GM18519 (cell line): ENCODE data around the gene NUBP2.

Source experiments
- ATAC-seq: cut with Tn5 transposase; IDR thresholded peaks from one replicate; pipeline ENCODE4 v1.9.1; 2021; ENCODE audit warnings: mild to moderate bottlenecking, moderate library complexity; ENCODE audit not compliant: unreplicated experiment, low FRiP score

The NUBP2 gene

DNA sequence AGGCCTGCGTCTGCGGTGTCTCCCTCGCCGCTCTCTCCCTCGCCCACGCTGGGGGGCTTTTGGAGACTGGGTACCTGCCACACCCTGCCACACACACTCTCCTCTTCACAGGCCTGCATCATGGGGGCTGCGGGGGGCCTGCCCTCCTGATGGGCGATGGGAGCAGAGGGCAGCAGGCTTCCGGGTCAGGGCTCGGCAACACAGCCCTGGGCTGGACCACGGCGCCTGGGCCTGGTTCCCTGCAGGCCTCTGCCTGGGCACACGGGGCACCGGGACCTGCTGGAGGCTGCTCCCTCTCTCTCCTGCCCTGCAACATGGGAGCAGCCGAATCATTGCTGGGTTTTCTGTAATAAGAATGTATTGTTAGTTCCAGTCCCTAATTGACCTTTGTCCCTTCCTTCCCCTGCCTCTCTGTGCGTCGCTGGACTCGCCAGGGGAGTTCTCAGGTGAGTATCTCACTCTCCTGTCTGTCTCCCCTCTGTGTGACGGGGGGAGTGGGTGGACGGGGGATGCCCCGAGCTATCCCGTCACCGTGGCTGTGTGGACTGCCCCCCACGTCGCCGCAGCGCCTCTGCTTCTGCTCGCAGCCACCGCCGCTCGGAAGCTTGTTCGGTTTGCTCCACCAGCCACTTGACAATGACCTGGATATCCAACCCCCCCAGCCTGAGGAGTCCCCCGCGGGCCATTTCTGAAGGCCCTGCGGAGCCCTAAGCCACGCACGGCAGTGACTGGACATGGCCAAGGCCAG lies 24.9 kb upstream of the NUBP2 start:
- no peak for ATAC-seq

DNA sequence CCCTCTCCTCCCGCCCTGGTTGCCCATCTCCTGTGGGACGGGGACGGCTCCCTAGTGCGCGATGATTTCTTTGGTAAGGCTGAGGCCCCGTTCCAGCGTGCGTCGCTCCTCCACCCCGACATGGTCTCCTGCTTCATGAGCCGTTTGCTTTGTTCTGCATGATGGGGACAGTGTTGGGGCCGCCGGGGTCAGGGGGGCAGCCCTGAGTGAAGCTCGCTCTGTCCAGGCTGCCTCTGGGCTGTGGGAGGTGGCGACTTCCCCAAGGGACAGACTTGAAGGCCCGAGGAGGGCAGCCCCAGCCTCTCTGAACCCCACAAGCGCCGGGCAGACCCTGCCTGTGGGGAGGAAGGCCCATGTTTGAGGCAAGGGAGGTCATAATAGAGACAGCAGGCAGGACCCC lies 23.8 kb upstream of the NUBP2 start:
- ATAC-seq = no peak

DNA sequence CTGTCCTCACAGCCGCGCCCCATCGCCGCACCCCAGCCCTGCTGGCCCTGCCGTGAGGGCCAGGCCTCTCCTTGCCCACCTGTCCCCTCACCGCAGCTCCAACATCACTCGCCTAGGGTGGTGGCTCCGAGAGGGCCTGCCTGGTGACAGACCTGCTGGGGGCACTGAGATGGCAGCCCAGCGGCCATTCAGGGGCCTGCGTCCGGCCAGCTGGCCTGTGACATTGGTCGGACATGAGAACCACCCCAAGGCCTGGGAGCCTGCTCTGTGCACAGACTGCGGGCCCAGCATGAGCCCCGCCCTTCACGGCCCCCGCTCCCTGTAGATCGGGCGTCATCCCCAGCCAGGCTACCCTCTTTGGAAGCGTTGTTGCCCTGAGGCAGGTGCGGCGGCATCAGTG lies 23.2 kb upstream of the NUBP2 start:
- ATAC-seq = no peak

DNA sequence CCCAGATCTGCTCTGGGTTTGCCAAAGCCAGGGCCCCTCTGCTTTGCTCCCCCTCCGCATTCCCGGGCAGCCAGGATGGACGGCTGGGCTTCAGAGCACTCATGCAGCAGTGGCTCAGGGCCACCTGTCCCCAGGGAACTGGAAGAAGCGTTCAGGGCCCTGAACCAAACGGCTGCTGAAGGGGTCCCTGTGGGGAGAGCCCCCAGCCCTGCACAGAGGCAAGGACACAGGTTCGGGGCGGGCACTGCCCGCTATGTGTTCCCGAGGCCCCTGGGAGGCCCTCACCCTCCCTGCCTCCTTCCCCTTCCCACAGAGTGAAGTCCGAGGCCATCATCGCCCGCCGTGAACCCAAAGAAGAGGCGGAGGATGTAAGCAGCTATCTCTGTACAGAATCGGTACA lies 21.8 kb upstream of the NUBP2 start:
- no peak for ATAC-seq

DNA sequence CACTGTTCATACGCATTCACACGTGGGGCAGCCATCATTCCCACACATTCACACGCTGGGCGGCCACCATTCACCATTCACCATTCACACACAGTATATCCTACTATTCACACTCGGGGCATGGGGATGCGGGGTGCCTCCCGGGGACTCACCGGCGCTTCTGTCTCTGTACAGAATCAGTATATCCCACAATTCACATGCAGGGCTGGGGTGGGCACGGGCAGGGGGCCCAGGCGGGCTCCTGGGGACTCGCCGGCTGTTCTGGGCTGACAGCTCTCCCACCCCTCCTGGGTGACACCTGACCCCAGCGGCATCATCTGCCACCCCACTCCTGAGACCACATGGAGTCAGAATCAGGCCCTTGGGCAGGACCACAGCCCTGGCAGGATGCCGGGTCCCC lies 21.0 kb upstream of the NUBP2 start:
- ATAC-seq = no peak

DNA sequence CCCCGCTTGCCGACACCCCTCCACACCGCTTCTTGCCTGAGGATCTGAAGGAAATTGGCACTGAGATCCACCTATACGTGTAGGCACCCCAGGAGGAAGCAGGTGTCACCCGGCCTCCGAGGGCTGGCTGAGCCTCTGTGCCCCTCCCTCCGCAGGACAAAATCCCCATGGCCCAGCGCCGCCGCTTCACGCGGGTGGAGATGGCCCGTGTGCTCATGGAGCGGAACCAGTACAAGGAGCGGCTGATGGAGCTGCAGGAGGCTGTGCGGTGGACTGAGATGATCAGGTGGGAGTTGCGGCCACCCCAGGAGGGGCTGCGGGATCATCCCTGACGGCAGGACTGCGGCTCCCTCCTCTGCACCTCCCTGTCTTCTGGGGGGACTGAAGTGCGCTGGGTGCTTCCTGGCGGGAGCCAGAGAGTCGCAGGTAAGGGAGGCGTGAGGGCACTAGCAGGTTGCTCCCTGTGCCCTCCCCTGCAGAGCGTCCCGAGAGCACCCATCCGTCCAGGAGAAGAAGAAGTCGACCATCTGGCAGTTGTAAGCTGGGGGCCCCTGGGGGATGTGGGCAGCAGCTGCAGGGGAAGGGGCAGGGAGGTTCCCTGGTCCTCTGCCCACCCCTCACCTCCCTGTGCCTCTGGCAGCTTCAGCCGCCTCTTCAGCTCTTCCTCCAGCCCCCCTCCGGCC lies 20.4 kb upstream of the NUBP2 start:
- ATAC-seq = no peak

DNA sequence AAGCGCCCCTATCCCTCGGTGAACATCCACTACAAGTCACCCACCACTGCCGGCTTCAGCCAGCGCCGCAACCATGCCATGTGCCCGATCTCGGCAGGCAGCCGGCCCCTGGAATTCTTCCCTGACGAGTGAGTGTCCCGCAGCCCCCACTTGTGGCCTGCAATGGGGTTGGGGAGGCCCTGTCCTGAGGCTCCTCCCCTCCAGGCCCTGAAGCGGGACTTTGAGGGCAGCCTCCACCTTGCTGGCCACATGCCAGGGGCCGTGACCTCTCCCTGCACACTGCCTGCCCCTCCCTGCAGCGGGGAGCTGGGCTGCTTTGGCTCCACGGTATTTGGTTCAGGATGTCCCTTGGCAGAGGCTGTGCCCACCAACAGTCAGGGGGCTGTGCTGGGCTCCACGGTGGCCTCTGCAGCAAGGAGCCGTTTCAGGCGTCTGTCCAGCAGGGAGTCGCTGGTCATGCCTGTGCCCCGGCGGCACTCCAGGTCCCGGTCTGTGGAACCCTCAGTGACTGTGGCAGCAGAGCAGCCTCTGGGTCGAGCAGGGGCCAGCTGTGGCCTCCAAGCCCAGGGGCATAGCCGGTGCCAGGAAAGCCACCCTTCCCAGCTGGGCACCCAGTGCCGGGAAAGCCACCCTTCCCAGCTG lies 19.8 kb upstream of the NUBP2 start:
- no peak for ATAC-seq

DNA sequence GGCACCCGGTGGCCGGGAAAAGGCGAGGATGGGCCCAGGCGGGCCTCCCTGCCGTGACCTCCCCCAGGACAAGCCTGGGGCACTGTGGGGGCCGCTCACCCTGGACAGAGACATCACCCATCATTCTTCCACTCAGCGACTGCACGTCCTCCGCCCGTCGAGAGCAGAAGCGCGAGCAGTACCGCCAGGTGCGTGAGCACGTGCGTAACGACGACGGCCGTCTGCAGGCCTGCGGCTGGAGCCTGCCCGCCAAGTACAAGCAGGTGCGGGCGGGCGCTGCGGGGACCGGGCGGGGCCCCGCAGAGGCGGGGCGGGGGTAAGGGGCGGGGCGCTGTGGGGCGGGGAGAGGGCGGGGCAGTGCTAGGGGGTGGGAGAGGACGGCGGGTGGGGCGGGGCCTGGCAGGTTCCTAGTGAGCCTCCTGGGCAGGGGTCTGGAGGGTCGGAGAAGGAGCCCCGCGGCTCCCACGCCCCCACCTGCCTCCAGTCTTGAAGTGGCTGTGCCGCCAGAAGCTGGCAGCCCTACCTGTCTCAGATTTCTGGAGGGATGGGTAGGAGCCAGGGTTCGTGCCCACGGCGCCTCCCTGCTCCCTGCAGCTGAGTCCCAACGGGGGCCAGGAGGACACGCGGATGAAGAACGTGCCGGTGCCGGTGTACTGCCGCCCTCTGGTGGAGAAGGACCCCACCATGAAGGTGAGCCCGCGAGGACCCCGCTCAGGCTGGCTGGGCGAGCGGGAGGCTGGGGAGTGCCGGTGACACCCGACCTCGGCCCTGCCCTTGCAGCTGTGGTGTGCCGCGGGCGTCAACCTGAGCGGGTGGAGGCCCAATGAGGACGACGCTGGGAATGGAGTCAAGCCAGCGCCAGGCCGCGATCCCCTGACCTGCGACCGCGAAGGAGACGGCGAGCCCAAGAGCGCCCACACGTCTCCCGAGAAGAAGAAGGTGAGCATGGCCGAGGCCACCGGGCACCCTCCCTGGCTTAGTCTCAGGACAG lies 18.9 kb upstream of the NUBP2 start:
- no peak for ATAC-seq

DNA sequence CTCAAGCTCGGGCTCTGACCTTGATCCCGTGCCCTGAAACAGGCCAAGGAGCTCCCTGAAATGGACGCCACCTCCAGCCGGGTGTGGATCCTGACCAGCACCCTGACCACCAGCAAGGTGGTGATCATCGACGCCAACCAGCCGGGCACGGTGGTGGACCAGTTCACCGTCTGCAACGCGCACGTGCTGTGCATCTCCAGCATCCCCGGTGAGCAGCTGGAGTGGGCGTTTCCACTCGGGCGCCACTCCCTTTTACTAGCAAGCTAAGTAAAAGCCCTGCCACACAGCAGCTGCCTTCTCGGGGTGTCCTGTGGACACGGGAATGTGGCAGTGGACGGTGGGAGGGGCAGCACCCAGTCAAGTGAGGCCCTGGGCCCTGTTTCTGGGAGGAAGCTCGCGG lies 17.8 kb upstream of the NUBP2 start:
- ATAC-seq = no peak

DNA sequence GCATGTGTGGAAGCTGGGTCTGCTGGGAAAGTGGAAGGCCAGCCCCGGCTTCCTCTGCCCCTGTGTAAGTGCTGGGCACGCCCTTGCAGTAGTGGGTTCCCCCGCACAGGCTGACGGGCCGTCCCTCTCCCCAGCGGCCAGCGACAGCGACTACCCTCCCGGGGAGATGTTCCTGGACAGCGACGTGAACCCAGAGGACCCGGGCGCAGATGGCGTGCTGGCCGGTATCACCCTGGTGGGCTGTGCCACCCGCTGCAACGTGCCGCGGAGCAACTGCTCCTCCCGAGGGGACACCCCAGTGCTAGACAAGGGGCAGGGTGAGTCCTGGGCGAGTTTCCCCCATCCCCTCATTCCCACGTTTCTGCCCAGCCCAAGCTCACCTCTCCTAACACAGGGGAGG lies 16.9 kb upstream of the NUBP2 start:
- no peak for ATAC-seq

DNA sequence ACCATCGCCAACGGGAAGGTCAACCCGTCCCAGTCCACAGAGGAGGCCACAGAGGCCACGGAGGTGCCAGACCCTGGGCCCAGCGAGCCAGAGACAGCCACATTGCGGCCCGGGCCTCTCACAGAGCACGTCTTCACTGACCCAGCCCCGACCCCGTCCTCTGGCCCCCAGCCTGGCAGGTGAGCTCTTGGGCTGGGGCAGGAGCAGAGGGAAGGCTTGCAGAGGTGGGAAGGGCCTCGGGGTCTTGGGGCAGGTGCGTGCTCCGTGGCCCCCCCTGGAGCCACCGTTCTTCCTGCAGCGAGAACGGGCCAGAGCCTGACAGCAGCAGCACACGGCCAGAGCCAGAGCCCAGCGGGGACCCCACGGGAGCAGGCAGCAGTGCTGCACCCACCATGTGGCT lies 16.5 kb upstream of the NUBP2 start:
- no peak for ATAC-seq

DNA sequence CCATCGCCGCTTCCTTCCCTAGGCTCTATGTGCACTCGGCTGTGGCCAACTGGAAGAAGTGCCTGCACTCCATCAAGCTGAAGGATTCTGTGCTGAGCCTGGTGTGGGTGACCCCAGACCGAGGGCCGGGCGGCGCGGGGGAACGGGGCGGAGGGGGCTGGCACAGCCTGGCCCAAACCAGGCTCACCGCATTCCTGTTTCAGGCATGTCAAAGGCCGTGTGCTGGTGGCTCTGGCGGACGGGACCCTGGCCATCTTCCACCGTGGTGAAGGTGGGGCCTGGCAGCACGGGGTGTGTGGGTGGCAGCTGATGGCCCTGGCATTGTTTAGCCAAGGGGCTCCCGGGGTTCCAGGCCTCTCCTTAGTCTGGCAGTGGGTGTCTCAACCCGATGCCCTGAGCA lies 16.1 kb upstream of the NUBP2 start:
- ATAC-seq = no peak

DNA sequence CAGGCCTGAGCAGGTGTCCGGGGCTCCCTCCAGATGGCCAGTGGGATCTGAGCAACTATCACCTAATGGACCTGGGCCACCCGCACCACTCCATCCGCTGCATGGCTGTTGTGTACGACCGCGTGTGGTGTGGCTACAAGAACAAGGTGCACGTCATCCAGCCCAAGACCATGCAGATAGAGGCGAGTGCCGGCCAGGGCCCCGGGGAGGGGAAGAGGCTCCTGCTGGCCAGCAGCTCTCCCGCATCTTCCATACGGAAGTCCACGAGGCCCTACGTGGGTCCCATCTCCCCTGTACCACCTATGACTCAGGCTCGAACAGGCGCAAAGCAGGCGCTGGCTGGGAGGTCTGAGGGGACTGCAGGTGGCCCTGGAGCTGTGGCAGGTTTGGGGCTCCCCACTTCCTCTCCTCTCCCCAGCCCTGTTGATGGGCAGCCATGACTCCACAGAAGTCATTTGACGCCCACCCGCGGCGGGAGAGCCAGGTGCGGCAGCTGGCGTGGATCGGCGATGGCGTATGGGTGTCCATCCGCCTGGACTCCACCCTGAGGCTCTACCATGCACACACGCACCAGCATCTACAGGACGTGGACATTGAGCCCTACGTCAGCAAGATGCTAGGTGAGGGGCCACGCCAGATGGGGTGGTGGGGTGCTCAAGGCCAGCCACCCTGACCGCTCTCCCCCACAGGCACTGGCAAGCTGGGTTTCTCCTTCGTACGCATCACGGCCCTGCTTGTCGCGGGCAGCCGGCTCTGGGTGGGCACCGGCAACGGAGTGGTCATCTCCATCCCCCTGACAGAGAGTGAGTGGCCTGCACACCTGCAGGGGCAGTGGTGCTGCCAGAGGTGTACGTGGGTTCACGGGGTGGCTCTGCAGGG lies 15.4 kb upstream of the NUBP2 start:
- no peak for ATAC-seq

DNA sequence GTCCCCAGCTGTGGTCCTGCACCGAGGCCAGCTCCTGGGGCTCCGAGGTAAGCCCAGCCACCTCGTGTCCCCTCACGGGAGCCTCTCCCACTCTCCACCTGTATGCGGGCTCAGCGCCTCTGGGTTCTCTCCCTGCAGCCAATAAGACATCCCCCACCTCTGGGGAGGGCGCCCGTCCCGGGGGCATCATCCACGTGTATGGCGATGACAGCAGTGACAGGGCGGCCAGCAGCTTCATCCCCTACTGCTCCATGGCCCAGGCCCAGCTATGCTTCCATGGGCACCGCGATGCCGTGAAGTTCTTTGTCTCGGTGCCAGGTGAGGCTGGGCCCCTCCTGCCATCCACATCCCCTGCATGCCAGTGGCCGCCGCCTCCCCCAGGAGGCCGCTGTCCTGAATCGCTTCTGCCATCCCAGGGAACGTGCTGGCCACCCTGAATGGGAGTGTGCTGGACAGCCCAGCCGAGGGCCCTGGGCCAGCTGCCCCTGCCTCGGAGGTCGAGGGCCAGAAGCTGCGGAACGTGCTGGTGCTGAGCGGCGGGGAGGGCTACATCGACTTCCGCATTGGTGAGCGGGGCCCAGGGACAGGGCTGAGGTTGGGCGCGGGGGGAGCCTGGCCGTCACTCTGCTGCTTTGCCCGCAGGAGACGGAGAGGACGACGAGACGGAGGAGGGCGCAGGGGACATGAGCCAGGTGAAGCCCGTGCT lies 14.5 kb upstream of the NUBP2 start:
- no peak for ATAC-seq

DNA sequence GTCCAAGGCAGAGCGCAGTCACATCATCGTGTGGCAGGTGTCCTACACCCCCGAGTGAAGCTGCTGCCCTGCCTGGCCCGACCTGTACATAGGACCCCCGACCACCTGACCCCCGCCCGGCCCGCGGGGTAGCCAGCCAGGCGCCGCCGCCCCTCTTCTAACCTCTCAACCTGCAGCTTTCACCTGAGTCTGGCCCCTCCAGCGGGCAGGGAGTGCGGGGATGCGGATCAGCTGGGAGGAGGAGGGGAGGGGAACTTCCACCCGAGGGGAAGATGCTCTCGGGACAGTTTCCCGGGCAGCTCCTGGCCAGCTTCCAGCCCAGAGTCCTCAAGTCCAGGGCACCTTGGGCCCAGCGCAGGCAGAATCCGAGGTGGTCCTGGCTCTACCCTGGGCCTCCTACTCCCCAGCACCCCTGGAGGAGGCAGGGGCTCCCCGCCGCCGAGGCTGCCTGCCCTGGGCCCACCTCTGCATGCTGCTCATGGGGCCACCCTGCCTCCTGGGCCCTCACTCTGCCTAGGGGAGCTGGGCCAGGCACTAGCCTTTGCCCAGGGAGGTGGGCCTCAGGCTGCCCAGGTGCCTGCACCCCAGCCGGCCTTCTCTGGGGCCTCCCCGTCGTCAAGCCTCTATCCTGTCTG lies 13.9 kb upstream of the NUBP2 start:
- no peak for ATAC-seq

DNA sequence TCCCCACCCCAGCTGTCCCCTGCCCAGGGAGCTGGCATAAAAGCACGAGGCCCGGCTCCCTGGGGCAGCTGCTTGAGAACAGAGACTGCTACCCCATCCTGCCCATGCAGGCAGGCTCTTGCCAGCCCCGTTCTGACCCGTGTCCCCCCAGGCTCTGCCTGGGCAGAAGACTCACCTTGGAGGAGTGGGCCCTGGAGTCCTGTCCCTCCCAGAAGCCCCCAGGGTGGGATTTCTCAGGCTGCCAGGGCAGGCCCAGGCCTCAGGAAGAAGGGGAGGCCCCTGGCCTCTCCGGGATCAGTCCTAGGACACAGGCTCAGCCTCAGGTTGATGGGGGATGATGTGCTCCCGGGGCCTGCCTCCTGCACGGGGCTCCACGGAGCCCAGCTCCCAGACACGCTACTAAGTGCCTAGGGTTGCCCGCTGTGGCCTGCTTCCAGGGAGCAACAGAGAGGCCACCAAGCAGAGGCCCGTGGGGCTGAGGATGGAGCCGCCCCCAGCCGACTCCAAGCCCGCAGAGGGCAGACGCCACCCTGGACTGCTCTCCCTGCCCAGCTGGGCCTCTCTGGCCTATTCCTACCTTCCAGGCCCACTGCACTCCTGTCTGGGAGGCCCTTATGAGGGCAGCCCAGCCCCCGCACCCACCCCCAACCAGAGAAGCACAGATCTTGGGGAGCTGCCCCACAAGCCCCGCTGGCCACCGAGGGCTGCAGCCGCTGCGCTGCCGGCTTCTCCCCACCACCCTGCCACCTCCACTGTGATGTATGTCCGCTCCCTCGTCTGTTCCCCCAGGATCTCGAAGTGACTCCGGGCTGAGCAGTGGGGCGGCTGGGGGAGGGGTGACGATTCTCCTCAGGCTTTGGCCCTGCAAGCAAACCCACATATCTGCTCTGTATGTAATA lies 13.1 kb upstream of the NUBP2 start:
- no peak for ATAC-seq

DNA sequence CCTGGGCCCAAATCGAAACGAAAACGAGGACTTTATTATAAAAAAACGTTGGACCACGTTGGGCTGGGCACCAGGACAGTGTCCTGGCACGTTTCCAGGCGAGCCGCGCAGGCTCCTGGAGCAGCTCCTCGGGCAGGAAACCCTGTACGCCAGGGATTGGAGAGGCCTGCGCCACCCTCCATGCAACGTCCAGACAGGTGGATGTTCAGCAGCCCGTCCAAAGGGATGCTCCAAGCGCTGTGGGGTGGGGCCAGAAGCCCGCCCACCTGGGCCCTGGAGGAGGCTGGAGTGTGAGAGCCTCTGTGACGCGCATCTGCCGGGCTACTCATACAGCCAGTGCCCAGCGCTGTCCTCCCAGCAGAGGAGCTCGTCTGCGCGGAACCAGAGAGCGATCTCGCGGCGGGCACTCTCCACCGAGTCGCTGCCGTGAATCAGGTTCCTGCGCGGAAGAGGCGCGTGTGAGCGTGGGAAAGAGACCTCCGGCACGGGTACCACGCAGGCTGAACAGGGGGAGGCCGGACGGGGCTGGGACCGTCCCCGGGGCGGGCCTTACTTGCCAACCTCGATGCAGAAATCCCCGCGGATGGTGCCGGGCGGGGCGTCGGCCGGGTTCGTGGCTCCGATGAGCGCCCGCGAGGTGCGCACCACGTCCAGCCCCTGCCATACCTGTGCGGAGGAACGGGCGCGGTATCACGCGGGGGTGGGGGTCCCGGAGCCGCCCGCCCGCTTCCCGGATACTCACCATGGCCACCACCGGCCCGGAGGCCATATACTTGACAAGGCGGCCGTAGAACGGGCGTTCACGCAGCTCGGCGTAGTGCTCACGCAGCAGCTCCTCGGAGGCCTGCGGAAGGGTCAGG lies 12.2 kb upstream of the NUBP2 start:
- no peak for ATAC-seq
